IMR-90 (cell line): Measurements from ENCODE around the gene CKAP4. TPM values are rescaled to one million over a fixed set of nuclear protein-coding genes. Genes with fewer than 3 reads are reported as not detected.

ENCODE experiments used
- ATAC-seq: fragments of 200-7000 bp; cut with Tn5 transposase; 2 replicates; pipeline ENCODE4 v1.9.1; 2020; ENCODE audit warnings: low read depth, mild to moderate bottlenecking, moderate library complexity
- BruUV-seq: library from RNA; stranded (reverse); fragments of 400-500 nt; replicated peaks from 2 replicates; lab custom pipeline; 2021; lab: Mats Ljungman, UMichigan
- CTCF ChIA-PET: fragments of 300-600 bp; formaldehyde crosslinking; extraction: SDS; loops from one replicate; lab custom pipeline; 2021; ENCODE audit warnings: antibody characterized with exemption; lab: Yijun Ruan, JAX
- POLR2A ChIA-PET: fragments of 300-600 bp; sonication (Branson Sonifier 250); formaldehyde crosslinking; loops from one replicate; lab custom pipeline; 2022; ENCODE audit warnings: antibody characterized with exemption; ENCODE audit not compliant: unreplicated experiment; lab: Charles Lee
- DNase-seq: peaks from one replicate; pipeline ENCODE4 v3.0.0; 2013
- H2AFZ ChIP-seq: replicated peaks from 2 replicates; pipeline ENCODE3; 2013; ENCODE audit warnings: low read length, mild to moderate bottlenecking; ENCODE audit not compliant: poor library complexity
- H2AK5ac ChIP-seq: 2 replicates; pipeline ENCODE4 v1.6.1; 2013; ENCODE audit warnings: low read depth, low read length, inconsistent platforms
- H2AK9ac ChIP-seq: replicated peaks from 2 replicates; pipeline ENCODE3; 2013; ENCODE audit warnings: mild to moderate bottlenecking, low read depth, low read length, moderate library complexity; ENCODE audit not compliant: poor library complexity
- H2BK120ac ChIP-seq: 2 replicates; pipeline ENCODE4 v1.6.1; 2013; ENCODE audit warnings: low read depth, low read length, inconsistent platforms
- H2BK15ac ChIP-seq: 3 replicates; pipeline ENCODE4 v1.6.1; 2013; ENCODE audit warnings: low read depth, low read length, inconsistent platforms
- H2BK20ac ChIP-seq: 2 replicates; pipeline ENCODE4 v1.6.1; 2013; ENCODE audit warnings: low read depth, mild to moderate bottlenecking, inconsistent platforms, low read length, moderate library complexity
- H2BK5ac ChIP-seq: 2 replicates; pipeline ENCODE4 v1.6.1; 2013; ENCODE audit warnings: mild to moderate bottlenecking, low read depth, low read length, inconsistent platforms; ENCODE audit not compliant: poor library complexity, severe bottlenecking
- H3K14ac ChIP-seq: replicated peaks from 2 replicates; pipeline ENCODE4 v1.6.1; 2013; ENCODE audit warnings: low read depth, low read length, inconsistent platforms
- H3K18ac ChIP-seq: 2 replicates; pipeline ENCODE4 v1.6.1; 2013; ENCODE audit warnings: low read depth, low read length, control low read depth
- H3K23ac ChIP-seq: 2 replicates; pipeline ENCODE4 v1.6.1; 2013; ENCODE audit warnings: low read depth, low read length, inconsistent platforms
- H3K27ac ChIP-seq: 2 replicates; pipeline ENCODE4 v1.5.1; 2013; ENCODE audit warnings: mild to moderate bottlenecking, control low read depth, low read length; ENCODE audit not compliant: insufficient read depth
- H3K27me3 ChIP-seq: 2 replicates; pipeline ENCODE4 v1.6.1; 2013; ENCODE audit warnings: low read length; ENCODE audit not compliant: control insufficient read depth, insufficient read depth
- H3K36me3 ChIP-seq: 2 replicates; pipeline ENCODE4 v1.6.1; 2013; ENCODE audit warnings: low read length, mixed read lengths; ENCODE audit not compliant: control insufficient read depth, insufficient read depth
- H3K4ac ChIP-seq: 2 replicates; pipeline ENCODE4 v1.6.1; 2013; ENCODE audit warnings: low read depth, low read length, inconsistent platforms
- H3K4me1 ChIP-seq: 2 replicates; pipeline ENCODE4 v1.6.1; 2013; ENCODE audit warnings: low read length, mixed read lengths; ENCODE audit not compliant: control insufficient read depth, insufficient read depth
- H3K4me2 ChIP-seq: 2 replicates; pipeline ENCODE4 v1.6.1; 2013; ENCODE audit warnings: low read depth, mild to moderate bottlenecking, control low read depth, low read length, moderate library complexity
- H3K4me3 ChIP-seq: 2 replicates; pipeline ENCODE4 v1.5.1; 2013; ENCODE audit warnings: low read depth, mild to moderate bottlenecking, control low read depth, low read length, moderate library complexity; ENCODE audit not compliant: insufficient read depth
- H3K56ac ChIP-seq: 2 replicates; pipeline ENCODE4 v1.6.1; 2013; ENCODE audit warnings: low read length, inconsistent platforms; ENCODE audit not compliant: insufficient read depth; ENCODE audit errors: extremely low read depth
- H3K79me1 ChIP-seq, 2 experiments: 2 replicates each; pipeline ENCODE4 v1.6.1; 2013; ENCODE audit warnings: low read length in 2 of 2, inconsistent platforms in 1 of 2, low read depth in 1 of 2
- H3K9ac ChIP-seq: 2 replicates; pipeline ENCODE4 v1.6.1; 2013; ENCODE audit warnings: low read depth, low read length, control low read depth
- H3K9me1 ChIP-seq: 2 replicates; pipeline ENCODE4 v1.6.1; 2013; ENCODE audit warnings: low read length, inconsistent platforms; ENCODE audit not compliant: insufficient read depth
- H3K9me3 ChIP-seq: 2 replicates; pipeline ENCODE4 v1.6.1; 2013; ENCODE audit warnings: low read length; ENCODE audit not compliant: control insufficient read depth, insufficient read depth
- H4K20me1 ChIP-seq: 2 replicates; pipeline ENCODE4 v1.6.1; 2013; ENCODE audit warnings: low read length, inconsistent platforms; ENCODE audit not compliant: insufficient read depth
- H4K5ac ChIP-seq: 2 replicates; pipeline ENCODE4 v1.6.1; 2013; ENCODE audit warnings: mild to moderate bottlenecking, low read depth, low read length, control low read depth
- H4K8ac ChIP-seq, 2 experiments: 2 replicates each; pipeline ENCODE4 v1.6.1; 2013; ENCODE audit warnings: low read depth in 2 of 2, low read length in 2 of 2, control low read depth in 1 of 2, inconsistent platforms in 1 of 2
- H4K91ac ChIP-seq: 2 replicates; pipeline ENCODE4 v1.6.1; 2013; ENCODE audit warnings: low read depth, low read length, inconsistent platforms; ENCODE audit not compliant: insufficient read depth
- RAD21 ChIP-seq: IDR thresholded peaks from 2 replicates; pipeline ENCODE4 v1.6.1; 2012; ENCODE audit warnings: low read length, improper control_type of control experiment
- RFX5 ChIP-seq: IDR thresholded peaks from 2 replicates; pipeline ENCODE4 v1.8.0; 2012; ENCODE audit warnings: low read depth, mild to moderate bottlenecking, low read length, moderate library complexity
- WGBS, 2 experiments: methylation state at CpG; one replicate each; pipeline versions ENCODE4 v1.1.5 to v1.1.7; 2013; ENCODE audit warnings: missing lambda C conversion rate in 2 of 2; ENCODE audit not compliant: insufficient read length in 1 of 2; ENCODE audit errors: extremely low coverage in 2 of 2; 5-methylcytosine and 5-hydroxymethylcytosine counted together
- dilution Hi-C: fragments of 300-500 bp; cut with HindIII; formaldehyde crosslinking; loops from one replicate; pipeline ENCODE4 v1.14.3; 2018; ENCODE audit warnings: low sequenced_read_pairs; ENCODE audit not compliant: unreplicated experiment
- in situ Hi-C: fragments of 300-500 bp; cut with MboI; formaldehyde crosslinking; loops from 3 replicates; pipeline ENCODE4 v1.14.3; 2019; ENCODE audit warnings: low sequenced_read_pairs, inconsistent platforms, mixed read lengths
- intact Hi-C: fragments of 100-400 bp; cut with micrococcal nuclease; formaldehyde crosslinking; loops from 2 replicates; pipeline ENCODE4 v1.10.0; 2022
- polyA plus RNA-seq, 3 experiments: library from polyadenylated mRNA; depleted of rRNA; stranded (reverse); fragments of >200 nt; gene quantifications; 2 replicates each; pipeline ENCODE4 v1.2.3, GENCODE V29; 2012; ENCODE audit warnings: low replicate concordance in 1 of 3
- total RNA-seq: library from RNA; depleted of rRNA; stranded (reverse); fragments of >200 nt; gene quantifications from 2 replicates; pipeline ENCODE4 v1.2.3, GENCODE V29; 2012

The CKAP4 gene
- total and polyA plus RNA-seq, 2 of the 4 experiments (the other 2 are of a cell fraction): 94.5 to 297 TPM

DNA sequence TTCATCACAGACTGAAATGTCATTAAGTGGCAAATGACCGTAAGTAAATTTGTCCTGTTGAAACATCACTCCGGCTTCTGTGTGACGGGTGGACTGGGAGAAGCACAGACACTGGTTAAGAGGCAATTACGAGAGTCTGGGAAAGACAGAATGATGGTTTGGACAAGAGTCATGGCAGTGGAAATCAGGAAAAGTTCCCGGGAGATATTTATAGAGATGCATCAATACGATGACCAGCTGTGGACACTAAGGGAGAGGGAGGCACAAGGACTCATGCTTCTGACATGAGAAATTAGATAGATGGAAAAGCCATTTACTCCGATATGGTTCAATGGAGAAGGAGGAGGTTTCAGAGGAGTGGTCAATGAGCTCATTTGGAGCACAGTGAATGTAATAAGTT lies 27.3 kb downstream of the CKAP4 start:
- DNase-seq: no peak
- Histone ChIP-seq H2BK5ac (no peak overlapping the region), H3K27ac (no peak overlapping the region), H3K27me3 (peaks cover 17% of the 10 kb centered on the region), H2BK15ac (no peak overlapping the region), H3K4me1 (no peaks in the 10 kb centered on the region), H4K20me1 (no peaks in the 10 kb centered on the region), H4K5ac (no peak overlapping the region), H3K4ac (no peak overlapping the region), H2AK9ac (no peak overlapping the region), H2AFZ (no peak overlapping the region), H3K23ac (no peak overlapping the region), H2BK20ac (no peak overlapping the region), H2BK120ac (no peak overlapping the region), H3K18ac (no peak overlapping the region), H3K36me3 (no peaks in the 10 kb centered on the region), H3K9ac (no peak overlapping the region), H3K9me3 (peaks cover 7% of the 10 kb centered on the region), H4K8ac (no peak overlapping the region), H3K14ac (no peak overlapping the region), H3K56ac (no peak overlapping the region), H2AK5ac (no peak overlapping the region), H3K9me1 (0 out of 2 replicates have a peak, but pooled peaks cover 3% of the 10 kb centered on the region), H3K4me3 (no peak overlapping the region), H3K79me1 (no peaks in the 10 kb centered on the region), H3K4me2 (no peak overlapping the region), H4K91ac (no peak overlapping the region)
- TF ChIP-seq RAD21 (no peak), RFX5 (no peak)
- CTCF ChIA-PET: no interaction called here
- ATAC-seq: no peak
- WGBS, 2 experiments: 79% methylated on average over 4 of the region's 7 CpGs; no CpG with 5 or more reads in 1 of the 2 experiments
- intact Hi-C loops: no loop called here
- dilution Hi-C loops: no loop called here
- in situ Hi-C loops: loop anchor here (5.0 kb wide), 1 partner anchor 798 kb away; no protein-coding TSS in a partner anchor
- POLR2A ChIA-PET: no interaction called here
- no TSS peak for BruUV-seq
